ENCODE data around the gene SIAH1. TPM values are rescaled to one million over a fixed set of nuclear protein-coding genes. Genes with fewer than 3 reads are reported as not detected.
A peak's percentile ranks its signal among the peaks of the same experiment; 100 is the strongest.

SIAH1 gene
- polyA plus RNA-seq, 1 donor (not counting 4 experiments of a cell fraction or from before 2014, with no cell fraction given): 19.0 TPM

DNA sequence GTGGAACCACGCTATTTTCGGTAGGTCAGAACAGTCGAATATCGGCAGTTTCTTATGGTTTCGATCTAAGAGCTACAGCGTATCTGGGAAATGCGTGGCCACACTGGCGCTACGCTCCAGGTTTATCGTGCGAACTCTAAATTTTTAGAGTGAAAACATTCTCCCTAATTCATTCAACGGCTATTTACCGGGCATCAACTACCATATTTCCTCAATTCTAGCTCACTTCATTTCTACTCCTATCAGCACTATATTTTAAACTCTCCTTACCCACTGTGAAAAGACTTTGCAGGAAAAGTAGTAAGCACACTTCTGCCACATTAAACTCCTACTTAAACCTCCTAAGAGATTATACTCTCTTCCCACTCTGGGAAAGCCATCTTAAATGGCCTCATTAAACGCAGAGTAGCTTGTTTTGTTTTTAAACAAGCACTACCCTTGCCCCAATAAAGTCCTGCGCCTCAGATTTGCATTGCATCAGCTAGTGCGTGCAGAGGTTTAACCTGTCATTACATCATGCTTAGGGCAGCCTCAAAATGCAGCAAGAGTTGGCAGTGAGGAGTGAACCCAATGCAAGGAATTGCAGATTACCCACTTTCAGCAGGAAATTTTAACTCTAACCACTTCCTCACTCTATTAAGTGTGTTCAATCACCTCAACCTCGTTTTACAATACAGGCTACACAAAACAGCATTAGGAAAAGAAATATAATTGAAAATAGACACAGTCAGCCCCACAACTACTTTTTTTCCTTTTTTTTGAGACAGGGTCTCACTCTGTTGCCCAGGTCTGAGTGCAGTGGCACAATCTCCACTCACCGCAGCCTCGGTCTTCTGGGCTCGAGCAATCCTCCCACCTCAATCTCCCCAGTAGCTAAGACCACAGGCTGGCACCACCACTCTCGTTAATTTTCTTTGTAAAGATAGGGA, 18.8 kb downstream of the SIAH1 start:
- peak overlapping the region; percentile 42 to 71 (median 60) for H3K4me3 ChIP-seq (ENCODE audit: control insufficient read depth in 2 of 3, extremely low read depth in 1 of 3, insufficient read depth in 2 of 3, low read depth in 1 of 3, low read length in 3 of 3)
- peak; percentile 65 for FAIRE-seq
- no peaks in the 10 kb centered on the region for H3K9me1 ChIP-seq (ENCODE audit: control insufficient read depth, extremely low read depth, insufficient read depth, low read length)
- H3K4me1 ChIP-seq (ENCODE audit: control insufficient read depth, extremely low read depth, insufficient read depth, low read length): peaks cover 39% of the 10 kb centered on the region
- peak overlapping the region; percentile 8 for H2AFZ ChIP-seq (ENCODE audit: control insufficient read depth, low read length)
- peaks cover 4 to 7% of the 10 kb centered on the region in 2 experiments for H3K36me3 ChIP-seq (ENCODE audit: control insufficient read depth in 2 of 2, extremely low read depth in 1 of 2, insufficient read depth in 2 of 2, low read length in 2 of 2)
- H3K79me2 ChIP-seq (ENCODE audit: control insufficient read depth, insufficient read depth, low read length): peaks cover 89% of the 10 kb centered on the region
- dilution Hi-C loops (cut with MboI; ENCODE audit: extremely low pct_ligation_motif_present, low sequenced_read_pairs): loop anchor here (25.0 kb wide), 1 partner anchor 146 kb away; no protein-coding TSS in a partner anchor
- peak overlapping the region; percentile 92 for H3K4me2 ChIP-seq (ENCODE audit: control insufficient read depth, extremely low read depth, insufficient read depth, low read depth, low read length)
- TF ChIP-seq, protein P1, sequence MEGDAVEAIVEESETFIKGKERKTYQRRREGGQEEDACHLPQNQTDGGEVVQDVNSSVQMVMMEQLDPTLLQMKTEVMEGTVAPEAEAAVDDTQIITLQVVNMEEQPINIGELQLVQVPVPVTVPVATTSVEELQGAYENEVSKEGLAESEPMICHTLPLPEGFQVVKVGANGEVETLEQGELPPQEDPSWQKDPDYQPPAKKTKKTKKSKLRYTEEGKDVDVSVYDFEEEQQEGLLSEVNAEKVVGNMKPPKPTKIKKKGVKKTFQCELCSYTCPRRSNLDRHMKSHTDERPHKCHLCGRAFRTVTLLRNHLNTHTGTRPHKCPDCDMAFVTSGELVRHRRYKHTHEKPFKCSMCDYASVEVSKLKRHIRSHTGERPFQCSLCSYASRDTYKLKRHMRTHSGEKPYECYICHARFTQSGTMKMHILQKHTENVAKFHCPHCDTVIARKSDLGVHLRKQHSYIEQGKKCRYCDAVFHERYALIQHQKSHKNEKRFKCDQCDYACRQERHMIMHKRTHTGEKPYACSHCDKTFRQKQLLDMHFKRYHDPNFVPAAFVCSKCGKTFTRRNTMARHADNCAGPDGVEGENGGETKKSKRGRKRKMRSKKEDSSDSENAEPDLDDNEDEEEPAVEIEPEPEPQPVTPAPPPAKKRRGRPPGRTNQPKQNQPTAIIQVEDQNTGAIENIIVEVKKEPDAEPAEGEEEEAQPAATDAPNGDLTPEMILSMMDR (optimal IDR thresholded peaks at IDR 0.05 in 1 of 3, IDR thresholded peaks at IDR 0.05 in 1 of 3, conservative IDR thresholded peaks at IDR 0.05 in 1 of 3; ENCODE audit: extremely low read depth in 1 of 3, insufficient read depth in 2 of 3, low read length in 3 of 3): no peak
- no peak for TF ChIP-seq EZH2 (IDR thresholded peaks at IDR 0.05; ENCODE audit: low read length)
- no peaks in the 10 kb centered on the region for H3K27me3 ChIP-seq (ENCODE audit: control insufficient read depth, extremely low read depth, insufficient read depth, low read length)
- H3K9me3 ChIP-seq (ENCODE audit: control insufficient read depth, low read depth, low read length): no peaks in the 10 kb centered on the region
- H4K20me1 ChIP-seq (ENCODE audit: control insufficient read depth, extremely low read depth, insufficient read depth, low read length): peaks cover 6% of the 10 kb centered on the region
- H3K9ac ChIP-seq (ENCODE audit: control insufficient read depth, extremely low read depth, insufficient read depth, low read length): peak overlapping the region; percentile 84
- DNase-seq (ENCODE audit: low read depth, low spot score): peak; percentile 61
- peak overlapping the region; percentile 97 for H3K27ac ChIP-seq (ENCODE audit: control insufficient read depth, insufficient read depth, low read length)

DNA sequence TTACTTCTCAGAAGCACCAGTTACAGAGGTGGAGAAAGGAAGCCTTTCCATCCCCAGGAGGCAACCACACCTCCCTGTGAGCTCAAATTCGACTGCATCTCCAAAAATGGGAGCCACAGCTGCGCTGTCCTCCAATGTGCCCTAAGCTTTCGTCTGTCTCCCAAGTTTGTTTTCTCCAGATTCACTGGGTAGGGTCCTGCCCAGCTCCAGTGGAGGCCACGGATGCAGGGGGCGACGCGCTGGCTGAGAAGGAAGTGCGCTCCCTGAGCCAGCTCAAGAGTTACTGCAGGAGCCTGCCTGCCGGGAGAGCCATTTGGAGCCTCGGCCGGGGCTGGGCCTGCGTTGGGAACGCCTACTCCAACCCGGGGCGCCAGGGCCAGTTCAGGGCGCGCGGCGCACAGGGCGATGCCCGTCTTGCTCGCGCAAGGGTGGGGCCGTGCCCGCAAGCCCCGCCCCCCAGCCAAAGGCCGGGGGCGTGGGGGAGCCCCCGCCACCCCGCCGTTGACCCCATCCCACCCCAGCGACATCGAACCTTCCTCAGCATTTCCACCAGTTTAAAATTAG, 19.5 kb downstream of the SIAH1 start:
- peak overlapping the region; percentile 97 for H3K27ac ChIP-seq (ENCODE audit: control insufficient read depth, insufficient read depth, low read length)
- TF ChIP-seq, protein P1 (optimal IDR thresholded peaks at IDR 0.05 in 1 of 3, IDR thresholded peaks at IDR 0.05 in 1 of 3, conservative IDR thresholded peaks at IDR 0.05 in 1 of 3; ENCODE audit: extremely low read depth in 1 of 3, insufficient read depth in 2 of 3, low read length in 3 of 3): peak in 2 of 3 experiments; percentile 15 to 17
- no peak for TF ChIP-seq EZH2 (IDR thresholded peaks at IDR 0.05; ENCODE audit: low read length)
- no peak overlapping the region for H2AFZ ChIP-seq (ENCODE audit: control insufficient read depth, low read length)
- FAIRE-seq (no peak), DNase-seq (ENCODE audit: low read depth, low spot score) (no peak)
- H3K36me3 ChIP-seq (ENCODE audit: control insufficient read depth in 2 of 2, extremely low read depth in 1 of 2, insufficient read depth in 2 of 2, low read length in 2 of 2): peaks cover 6 to 7% of the 10 kb centered on the region in 2 experiments
- peak overlapping the region; percentile 84 for H3K9ac ChIP-seq (ENCODE audit: control insufficient read depth, extremely low read depth, insufficient read depth, low read length)
- no peaks in the 10 kb centered on the region for H3K9me3 ChIP-seq (ENCODE audit: control insufficient read depth, low read depth, low read length)
- H3K4me2 ChIP-seq (ENCODE audit: control insufficient read depth, extremely low read depth, insufficient read depth, low read depth, low read length): peak overlapping the region; percentile 92
- H3K9me1 ChIP-seq (ENCODE audit: control insufficient read depth, extremely low read depth, insufficient read depth, low read length): no peaks in the 10 kb centered on the region
- H3K4me1 ChIP-seq (ENCODE audit: control insufficient read depth, extremely low read depth, insufficient read depth, low read length): peaks cover 33% of the 10 kb centered on the region
- peaks cover 7% of the 10 kb centered on the region for H4K20me1 ChIP-seq (ENCODE audit: control insufficient read depth, extremely low read depth, insufficient read depth, low read length)
- no peaks in the 10 kb centered on the region for H3K27me3 ChIP-seq (ENCODE audit: control insufficient read depth, extremely low read depth, insufficient read depth, low read length)
- H3K4me3 ChIP-seq (ENCODE audit: control insufficient read depth in 2 of 3, extremely low read depth in 1 of 3, insufficient read depth in 2 of 3, low read depth in 1 of 3, low read length in 3 of 3): peak overlapping the region; percentile 42 to 71 (median 60)
- dilution Hi-C loops (cut with MboI; ENCODE audit: extremely low pct_ligation_motif_present, low sequenced_read_pairs): loop anchor here (25.0 kb wide), 1 partner anchor 147 kb away; no protein-coding TSS in a partner anchor
- peaks cover 88% of the 10 kb centered on the region for H3K79me2 ChIP-seq (ENCODE audit: control insufficient read depth, insufficient read depth, low read length)
